A204.1 (cell line): ENCODE measurements around the gene TTC27.
"Not testable (repeated sequence)": the region's sequence is repeated elsewhere in the genome, so short reads cannot be mapped to it uniquely, and the experiment has no call there.

Experiments
- FAIRE-seq: peaks from 2 replicates; lab custom pipeline; 2012; peaks lifted over from hg19 to GRCh38; lab: Jason Lieb, UNC

Gene TTC27

GRCh38 chr2:32852856-32853255 is 225.0 kb downstream of the TTC27 start:
- no peak for FAIRE-seq

DNA sequence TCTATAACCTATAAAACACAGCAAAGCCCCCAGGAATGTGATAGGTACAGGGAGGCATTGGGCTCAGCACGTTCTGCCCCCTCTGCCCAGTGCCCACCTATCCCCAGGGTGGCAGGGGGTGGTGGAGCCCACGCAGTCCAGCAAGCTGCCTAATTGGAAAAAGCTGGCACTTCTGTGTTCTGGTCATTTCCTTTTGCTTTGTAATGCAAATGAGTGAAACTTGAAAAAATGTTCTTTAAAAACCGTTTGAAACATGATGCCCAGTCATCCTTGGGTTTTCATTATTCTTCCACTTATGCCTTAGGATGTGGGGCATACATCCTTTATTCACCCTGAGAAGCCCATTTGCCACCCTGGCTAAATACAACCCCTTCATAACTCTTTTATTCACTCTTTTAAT is 229.0 kb downstream of the TTC27 start:
- no peak for FAIRE-seq

DNA sequence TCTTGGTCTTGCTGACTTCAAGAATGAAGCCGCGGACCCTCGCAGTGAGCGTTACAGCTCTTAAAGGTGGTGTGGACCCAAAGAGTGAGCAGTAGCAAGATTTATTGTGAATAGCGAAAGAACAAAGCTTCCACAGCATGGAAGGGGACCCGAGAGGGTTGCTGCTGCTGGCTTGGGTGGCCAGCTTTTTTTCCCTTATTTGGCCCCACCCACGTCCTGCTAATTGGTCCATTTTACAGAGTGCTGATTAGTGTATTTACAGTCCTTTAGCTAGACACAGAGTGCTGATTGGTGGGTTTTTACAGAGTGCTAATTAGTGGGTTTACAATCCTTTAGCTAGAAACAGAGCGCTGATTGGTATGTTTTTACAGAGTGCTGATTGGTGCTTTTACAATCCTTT is 230.9 kb downstream of the TTC27 start:
- FAIRE-seq, result no peak

- no peak for FAIRE-seq
Observed at GRCh38 chr2:32860385-32860784, 232.5 kb downstream of the TTC27 start.

- no peak for FAIRE-seq
Observed at GRCh38 chr2:32862269-32863055, 234.6 kb downstream of the TTC27 start.

DNA sequence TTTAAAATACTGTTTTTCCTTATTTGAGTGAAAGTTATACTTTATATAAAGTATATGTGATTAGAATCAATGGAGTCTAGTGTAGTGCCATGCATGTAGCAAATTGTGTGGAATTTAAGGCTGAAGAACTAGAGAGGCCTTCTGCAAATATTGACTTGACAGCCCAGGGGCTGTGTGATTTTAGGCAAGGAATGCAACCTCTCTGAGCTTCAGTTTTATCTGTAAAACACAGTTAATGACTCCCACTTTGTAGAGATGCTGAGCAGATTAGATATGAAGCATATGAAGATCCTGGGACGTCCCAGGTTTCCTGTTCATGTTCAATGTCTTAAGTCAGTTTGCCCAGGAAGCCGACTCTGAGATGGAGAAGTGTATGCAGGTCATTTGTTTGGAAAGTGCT is 235.5 kb downstream of the TTC27 start:
- no peak for FAIRE-seq

GRCh38 chr2:32863803-32864202 is 236.0 kb downstream of the TTC27 start:
- FAIRE-seq, result no peak

DNA sequence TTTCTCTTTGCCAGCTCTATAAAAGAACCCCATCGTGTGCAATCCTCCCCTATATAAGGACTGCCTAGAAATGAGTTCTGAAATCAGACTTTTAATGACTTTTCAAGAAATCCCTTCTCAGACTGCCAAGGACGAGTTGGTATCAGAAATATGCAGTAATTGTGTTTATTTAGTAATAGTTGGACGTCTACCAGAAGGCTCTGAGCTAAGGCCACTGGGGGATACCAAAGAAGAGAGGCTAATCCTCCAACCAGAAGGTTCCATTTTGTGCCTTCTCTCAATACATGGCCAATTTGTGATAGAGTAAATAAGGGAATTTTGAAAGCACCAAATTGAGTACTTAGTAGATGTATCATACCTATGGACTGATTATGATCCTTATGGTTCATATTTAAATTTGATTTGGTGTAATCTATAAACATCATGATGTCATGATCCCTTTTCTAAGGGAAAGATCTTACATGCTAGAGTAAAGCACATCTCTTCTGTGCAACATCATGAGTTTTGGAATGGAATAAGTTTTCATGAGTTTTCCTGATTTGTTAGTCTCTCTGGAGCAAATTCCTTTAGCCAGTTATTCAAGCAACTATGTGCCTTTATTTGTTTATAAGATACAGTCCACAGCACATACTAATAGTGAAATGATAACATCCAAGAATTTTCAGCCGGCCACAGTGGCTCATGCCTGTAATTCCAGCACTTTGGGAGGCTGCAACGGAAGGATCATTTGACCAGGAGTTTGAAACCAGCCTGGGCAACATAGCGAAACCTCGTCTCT is 236.7 kb downstream of the TTC27 start:
- no peak for FAIRE-seq

DNA sequence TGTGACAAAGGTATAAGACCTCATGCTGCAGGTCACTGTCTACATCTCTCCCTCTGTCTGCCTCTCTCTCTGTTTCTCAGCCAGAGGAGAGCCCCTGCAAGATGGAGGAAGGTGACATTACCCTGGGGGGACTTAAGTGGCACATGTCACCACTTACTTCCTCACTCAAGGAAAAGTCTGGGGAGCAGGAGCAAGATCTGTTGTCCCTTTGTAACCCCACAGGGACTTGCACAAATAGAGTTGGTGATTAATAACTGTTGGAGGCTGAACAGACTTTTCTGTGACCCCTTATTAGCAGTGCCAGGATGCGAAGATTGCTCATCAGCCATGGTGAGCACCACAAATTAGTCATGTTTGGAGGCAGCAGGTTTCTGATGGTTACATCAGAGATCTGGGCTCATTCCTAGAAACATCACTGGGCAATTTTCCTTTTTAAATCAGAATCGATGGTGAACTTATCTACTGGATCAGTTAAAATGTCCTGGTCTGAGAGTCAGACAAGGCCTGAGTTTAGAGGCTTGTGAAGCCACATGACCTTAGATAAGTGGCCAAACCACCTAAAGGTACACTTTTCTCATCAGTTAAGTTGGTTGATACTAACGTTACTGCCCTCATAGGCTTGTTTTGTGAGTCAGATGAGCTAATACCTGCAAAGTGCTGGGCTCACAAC is 237.7 kb downstream of the TTC27 start:
- FAIRE-seq, result no peak

- FAIRE-seq, result not testable (repeated sequence)
Observed at GRCh38 chr2:32866462-32866861, 238.6 kb downstream of the TTC27 start.
